Measurements from ENCODE around the gene LCORL.
"Not testable (repeated sequence)": the region's sequence is repeated elsewhere in the genome, so short reads cannot be mapped to it uniquely, and the experiment has no call there.

LCORL gene

DNA sequence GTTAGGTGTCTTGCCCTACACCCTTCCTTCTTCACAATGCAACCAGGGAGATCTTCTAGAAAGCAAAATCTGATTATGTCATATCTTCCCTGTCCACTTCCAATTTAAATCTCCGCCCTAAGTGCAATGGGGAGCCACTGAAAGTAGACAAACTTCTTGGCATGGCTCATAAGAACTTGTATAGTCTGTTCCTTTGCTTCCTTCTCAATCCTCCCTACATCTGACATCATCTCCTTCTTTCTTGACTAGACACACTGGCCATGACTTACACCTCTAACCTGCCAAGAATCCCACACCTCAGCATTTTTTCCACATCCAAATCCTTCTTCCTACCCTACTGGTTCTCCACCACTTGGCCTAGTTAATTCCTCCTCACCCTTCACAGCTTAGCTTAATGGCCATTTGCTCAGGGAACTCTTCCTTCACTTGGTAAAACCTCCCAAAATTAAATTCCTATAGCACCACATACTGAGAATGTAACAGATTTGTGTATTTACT, 155.6 kb downstream of the LCORL start:
- no peak for DNase-seq (ENCODE audit: insufficient read length, low spot score)
- FAIRE-seq: no peak

DNA sequence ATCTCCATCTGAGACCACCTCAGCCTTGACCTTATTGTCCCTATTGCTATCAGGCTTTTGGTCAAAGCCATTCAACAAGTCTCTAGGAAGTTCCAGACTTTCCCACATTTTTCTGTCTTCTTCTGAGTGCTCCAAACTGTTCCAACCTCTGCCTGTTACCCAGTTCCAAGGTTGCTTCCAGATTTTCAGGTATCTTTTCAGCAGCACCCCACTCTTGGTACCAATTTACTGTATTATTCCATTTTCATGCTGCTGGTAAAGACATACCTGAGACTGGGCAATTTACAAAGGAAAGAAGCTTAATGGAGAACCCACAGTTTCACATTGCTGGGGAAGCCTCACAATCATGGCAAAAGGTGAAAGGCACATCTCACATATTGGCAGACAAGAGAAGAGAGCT, 159.6 kb downstream of the LCORL start:
- not testable (repeated sequence) for DNase-seq (ENCODE audit: insufficient read length, low spot score); FAIRE-seq

DNA sequence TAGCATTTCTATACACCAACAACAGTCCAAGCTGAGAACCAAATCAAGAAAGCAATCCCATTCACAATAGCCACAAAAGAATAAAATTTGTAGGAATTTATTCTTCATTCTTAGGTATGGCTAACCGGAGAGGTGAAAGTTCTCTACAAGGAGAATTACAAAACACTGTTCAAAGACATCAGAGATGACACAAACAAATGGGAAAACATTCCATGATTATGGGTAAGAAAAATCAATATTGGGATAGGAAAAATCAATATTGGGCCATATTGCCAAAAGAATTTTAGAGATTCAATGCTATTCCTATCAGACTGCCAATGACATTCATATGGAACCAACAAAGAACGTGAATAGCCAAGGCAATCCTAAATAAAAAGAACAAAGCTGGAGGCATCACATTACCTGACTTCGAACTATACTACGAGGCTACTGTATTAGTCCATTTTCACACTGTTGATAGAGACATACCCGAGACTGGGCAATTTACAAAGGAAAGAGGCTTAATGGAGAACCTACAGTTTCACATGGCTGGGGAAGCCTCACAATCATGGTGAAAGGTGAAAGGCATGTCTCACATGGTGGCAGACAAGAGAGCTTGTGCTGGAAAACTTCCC, 161.7 kb downstream of the LCORL start:
- FAIRE-seq: no peak
- no peak for DNase-seq (ENCODE audit: insufficient read length, low spot score)

DNA sequence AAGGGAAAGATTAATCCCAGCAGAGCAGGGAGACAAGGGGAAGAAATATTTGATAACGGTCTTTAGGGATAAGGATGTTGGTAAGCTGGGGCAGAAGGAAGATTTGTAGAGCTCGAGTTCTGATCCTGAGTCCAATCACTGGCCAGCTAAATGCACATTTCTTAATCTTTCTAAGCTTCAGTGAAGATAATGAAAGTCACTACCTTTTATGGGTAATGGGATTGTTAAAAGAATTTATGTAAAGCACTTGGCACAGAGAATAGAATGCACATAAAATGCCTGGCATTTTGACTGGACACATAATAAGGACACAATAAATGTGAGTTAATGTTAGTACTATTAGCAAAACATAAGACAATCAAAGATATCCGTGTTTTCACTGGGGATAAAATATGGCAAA, 167.5 kb downstream of the LCORL start:
- FAIRE-seq (no peak), DNase-seq (ENCODE audit: insufficient read length, low spot score) (no peak)

DNA sequence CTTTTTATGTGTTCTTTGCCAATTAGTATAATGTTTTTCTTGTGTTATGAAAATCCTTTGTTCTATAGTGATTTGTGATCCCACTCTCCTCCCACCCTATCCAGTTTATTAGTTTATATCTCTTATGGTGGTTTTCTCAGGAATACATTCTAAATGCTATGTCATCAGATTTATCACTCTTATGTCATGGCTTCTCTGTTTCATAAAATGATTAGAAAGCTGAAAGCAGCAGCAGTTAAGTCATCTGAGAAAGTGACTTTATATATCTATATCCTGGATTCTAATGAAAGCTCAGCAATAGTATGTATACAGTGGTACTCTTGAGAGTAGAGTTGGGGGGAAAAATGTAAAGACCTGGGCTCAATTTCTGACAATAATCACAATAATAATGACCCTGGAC, 169.6 kb downstream of the LCORL start:
- FAIRE-seq: no peak
- no peak for DNase-seq (ENCODE audit: insufficient read length, low spot score)

DNA sequence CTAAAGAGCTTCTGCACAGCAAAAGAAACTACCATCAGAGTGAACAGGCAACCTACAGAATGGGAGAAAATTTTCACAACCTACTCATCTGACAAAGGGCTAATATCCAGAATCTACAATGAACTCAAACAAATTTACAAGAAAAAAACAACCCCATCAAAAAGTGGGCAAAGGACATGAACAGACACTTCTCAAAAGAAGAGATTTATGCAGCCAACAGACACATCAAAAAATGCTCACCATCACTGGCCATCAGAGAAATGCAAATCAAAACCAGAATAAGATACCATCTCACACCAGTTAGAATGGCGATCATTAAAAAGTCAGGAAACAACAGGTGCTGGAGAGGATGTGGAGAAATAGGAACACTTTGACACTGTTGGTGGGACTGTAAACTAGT, 171.3 kb downstream of the LCORL start:
- FAIRE-seq: not testable (repeated sequence)

DNA sequence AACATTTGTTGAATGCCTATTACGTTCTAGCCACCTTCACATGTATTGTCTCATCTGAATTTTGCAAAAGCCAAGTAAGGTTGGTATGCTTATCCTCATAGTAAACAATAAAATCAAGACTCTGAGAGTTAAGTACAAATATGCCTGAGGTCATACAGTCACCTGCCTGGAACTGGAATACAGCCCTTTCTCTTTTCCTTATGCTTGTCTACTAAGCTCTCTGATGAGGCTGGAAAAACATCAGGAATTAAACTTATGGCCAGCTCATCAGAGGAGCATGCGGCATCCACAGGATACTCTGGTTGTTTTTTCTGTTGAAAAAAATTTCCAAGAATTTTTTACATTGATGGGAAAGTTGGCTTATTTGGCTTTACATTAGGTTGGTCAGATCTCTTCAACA, 175.3 kb downstream of the LCORL start:
- FAIRE-seq (no peak), DNase-seq (ENCODE audit: insufficient read length, low spot score) (no peak)

More for the DNA sequence above, 171.3 kb downstream of the LCORL start:
- not testable (repeated sequence) for DNase-seq (ENCODE audit: insufficient read length, low spot score)

DNA sequence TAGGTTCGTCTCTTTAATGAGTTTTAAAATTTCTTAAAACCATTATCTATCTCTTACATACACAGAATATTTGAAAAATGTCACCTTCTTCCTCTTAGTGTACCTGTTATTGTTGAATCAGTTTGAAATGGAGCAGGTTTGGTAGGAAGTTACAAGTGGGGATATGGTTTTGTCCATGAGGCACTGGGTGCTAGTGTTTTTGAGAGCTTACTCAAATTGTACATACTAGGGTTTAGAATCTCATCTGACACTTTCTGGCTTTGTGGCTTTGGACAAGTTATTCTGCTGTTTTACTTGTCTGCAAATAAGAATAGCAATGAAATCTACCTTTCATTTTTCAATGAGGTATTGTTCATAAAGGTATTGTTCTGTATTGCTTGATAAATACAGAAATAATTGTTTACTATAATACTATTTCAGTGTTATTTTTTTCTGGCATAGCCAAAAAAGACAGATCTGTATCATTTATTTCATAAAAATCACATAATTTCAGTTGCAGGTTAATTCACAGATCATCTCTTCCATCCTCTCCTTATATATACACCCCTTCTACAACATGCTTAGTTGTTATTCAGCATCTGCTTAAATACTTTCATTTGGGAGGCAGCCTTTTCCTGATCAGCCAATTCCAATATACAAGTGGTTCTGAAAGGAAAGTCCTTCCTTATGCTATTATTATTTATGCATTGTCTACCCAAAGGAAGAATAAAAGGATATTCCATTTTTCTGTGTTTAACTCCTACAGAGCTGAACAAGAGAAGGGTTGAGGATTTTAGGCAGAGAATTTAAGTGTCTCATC, 197.5 kb downstream of the LCORL start:
- FAIRE-seq: no peak

DNA sequence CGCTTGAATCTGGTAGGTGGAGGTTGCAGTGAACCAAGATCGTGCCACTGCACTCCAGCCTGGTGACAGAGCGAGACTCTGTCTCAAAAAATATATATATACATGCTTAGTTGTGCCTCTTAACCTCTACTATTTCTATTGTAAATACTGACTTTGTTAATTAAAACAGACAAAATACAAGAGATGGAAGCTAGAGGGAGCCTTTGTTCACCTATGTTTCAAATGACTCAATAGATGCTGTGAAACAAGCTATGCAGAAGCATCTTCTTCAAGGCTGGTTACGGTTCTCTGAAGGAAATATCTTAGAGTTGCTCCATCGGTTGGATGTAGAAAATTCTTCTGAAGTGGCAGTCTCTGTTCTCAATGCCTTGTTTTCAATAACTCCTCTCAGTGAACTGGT, 204.5 kb downstream of the LCORL start:
- FAIRE-seq (no peak), DNase-seq (ENCODE audit: insufficient read length, low spot score) (peak; percentile 17)

More for the DNA sequence above, 197.5 kb downstream of the LCORL start:
- no peak for DNase-seq (ENCODE audit: insufficient read length, low spot score)

DNA sequence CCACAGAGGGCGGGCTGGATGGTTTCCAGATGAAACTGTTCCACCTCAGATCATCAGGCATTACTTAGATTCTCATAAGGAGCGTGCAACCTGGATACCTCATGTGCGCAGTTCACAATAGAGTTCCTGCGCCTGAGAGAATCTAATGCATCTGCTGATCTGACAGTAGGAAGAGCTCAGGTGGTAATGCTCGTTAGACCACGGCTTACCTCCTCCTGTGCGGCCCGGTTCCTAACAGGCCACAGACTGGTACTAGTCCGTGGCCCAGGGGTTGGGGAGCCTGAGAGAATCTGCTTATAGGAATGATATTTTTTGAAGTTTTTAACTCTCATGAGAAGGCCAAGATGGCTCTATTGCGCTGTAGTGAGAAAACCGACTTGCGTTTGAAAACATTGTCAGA, 205.4 kb downstream of the LCORL start:
- FAIRE-seq: no peak
- no peak for DNase-seq (ENCODE audit: insufficient read length, low spot score)

DNA sequence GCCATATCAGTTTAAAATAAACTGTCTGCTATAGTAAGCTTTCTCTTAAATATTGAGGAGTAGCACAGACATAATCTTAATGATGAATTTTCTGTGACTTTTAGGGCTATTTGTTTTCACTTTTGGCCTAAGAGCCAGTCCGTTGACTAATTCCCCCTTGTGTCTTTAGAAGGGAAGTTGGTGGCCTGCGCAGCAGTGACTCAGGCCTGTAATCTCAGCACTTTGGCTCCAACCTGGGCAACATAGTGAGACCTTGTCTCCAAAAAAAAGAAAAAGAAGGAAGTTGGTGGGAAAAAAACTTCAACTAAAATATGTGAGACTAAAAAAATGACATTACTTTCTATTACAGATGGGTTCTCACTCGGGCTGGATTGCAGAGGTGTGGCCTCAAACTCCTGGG, 207.4 kb downstream of the LCORL start:
- DNase-seq (ENCODE audit: insufficient read length, low spot score) (no peak), FAIRE-seq (no peak)

DNA sequence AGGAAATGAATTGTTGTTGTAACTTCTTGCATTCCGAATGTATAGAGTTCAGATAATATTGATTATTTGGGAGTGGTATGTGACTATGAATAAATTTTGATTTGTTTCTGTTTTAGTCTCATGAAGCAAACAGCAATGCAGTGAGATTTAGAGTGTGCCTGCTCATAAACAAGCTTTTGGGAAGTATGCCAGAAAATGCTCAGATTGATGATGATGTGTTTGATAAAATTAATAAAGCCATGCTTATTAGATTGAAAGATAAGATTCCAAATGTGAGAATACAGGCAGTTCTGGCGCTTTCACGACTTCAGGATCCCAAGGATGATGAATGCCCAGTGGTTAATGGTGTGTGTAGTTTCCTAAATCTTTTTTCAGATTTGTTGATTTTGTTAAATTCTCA, 208.8 kb downstream of the LCORL start:
- FAIRE-seq (no peak), DNase-seq (ENCODE audit: insufficient read length, low spot score) (no peak)

DNA sequence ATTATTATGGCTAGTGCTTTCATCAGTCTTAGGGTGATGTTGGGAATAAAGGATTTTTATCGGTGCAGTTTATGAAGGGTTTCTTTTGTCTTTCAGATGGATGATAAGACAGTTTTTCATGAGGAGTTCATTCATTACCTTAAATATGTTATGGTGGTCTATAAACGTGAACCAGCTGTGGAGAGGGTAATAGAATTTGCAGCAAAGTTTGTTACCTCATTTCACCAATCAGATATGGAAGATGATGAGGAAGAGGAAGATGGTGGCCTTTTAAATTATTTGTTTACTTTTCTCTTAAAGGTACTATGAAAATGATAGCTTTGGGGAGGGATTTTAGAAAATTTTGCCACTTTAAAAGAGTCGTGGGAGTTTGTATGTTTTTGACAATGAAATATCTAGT, 209.4 kb downstream of the LCORL start:
- FAIRE-seq: no peak
- DNase-seq (ENCODE audit: insufficient read length, low spot score): no peak

DNA sequence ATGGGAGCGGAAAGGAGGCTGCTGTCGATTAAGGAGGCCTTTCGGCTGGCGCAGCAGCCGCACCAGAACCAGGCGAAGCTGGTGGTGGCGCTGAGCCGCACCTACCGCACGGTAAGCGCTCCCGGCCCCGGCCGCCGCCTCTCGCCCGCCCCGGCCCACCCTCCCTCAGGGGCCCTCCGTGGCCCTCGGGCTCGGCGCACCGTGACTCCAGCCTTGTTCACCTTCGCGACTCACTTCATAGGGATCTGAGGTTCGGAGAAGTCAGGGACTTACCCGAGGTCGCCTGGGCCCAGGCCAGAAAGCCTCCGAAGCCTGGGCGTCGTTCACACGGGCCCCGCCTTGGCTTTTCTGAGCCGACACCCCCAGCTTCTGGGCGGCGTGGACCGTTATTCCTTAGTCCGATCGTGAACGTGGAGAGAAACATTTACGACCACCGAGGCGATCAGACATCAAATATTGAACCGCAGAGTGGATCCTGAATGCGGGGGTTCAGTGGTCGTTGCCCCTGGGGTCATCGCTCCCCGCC, 210.4 kb downstream of the LCORL start:
- no peak for DNase-seq (ENCODE audit: insufficient read length, low spot score)
- FAIRE-seq: no peak

DNA sequence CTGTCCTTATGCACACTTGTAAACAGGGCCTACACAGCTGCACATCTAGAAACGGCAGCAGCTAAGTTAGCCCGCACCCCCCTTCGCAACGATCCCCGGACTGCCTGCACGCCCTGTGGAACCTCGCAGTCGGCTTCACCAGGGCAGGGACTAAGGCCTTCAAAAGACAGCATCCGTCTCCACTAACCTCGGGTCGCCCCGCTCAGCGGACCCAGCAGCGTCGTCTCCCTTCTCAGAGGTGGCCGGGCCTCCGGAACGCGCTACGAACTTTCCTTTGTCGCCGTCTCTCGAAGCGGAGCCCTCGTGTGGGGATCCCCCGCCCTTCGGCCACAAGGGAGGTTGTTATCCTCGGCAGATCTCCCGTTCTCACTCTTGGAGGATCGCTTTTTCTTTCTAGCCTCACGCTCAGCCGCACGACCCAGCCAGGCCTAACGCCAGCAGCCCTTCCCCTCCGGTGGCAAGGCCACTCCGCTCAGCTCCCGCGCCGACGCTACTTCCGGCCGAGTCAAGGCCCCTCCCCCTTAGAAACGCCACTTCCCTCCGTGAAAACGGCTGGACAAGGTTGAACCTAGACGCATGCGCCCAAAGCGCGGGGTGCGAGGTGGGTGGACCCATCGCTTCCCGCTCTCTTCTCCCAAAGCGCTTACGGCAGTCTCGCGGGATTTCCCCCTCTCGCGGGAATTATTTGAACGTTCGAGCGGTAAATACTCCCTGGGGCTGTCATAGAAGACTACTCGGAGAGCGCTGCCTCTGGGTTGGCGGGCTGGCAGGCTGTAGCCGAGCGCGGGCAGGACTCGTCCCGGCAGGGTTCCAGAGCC, 211.1 kb downstream of the LCORL start, which contains the start of the genes DCAF16 and NCAPG:
DCAF16 (minus strand) TSS at position 498 of the 818 bp plus-strand sequence. CDS start 6,616 bp downstream, outside the sequence.
NCAPG (plus strand) TSS at position 720 of the 818 bp plus-strand sequence. CDS start 99 bp downstream, outside the sequence.
- peak; percentile 90 for FAIRE-seq
- peak; percentile 96 for DNase-seq (ENCODE audit: insufficient read length, low spot score)

DNA sequence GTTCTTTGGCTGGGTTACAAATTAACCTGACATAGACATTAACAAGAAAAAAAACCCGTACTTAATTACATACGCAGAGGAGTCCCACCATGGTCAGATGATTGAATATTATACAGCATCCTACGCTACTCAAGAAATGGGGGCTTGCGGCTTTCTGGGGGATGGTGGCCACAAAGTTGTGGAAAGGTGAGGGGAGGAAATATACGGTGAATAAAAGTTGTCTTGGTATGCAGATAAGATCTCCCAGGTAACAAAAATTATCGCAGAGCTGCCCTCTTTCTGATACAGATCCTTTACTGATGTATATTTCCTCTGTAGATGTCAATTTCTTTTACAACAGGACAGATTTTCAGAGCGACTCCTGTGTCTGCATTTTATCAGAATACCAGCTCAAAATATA, 211.9 kb downstream of the LCORL start:
- DNase-seq (ENCODE audit: insufficient read length, low spot score) (no peak), FAIRE-seq (no peak)

DNA sequence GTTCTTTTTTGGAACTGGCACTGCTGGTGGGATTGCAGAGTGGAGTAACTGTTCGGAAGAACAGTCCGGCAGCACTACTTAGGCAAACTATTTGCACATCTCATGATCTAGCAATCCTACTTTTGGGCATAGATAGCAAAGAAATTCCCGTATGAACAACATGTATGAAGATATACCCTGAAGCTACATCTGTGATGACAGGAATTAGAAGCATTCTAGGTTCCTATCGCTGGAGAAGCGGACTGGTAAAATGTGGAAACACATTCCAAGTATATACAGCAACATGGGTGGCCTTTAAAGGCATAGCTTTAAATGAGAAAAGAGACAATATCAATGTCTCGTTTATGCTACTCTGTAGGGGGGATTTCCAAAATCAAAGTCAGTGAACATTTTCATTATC, 214.1 kb downstream of the LCORL start:
- FAIRE-seq: no peak
- no peak for DNase-seq (ENCODE audit: insufficient read length, low spot score)

DNA sequence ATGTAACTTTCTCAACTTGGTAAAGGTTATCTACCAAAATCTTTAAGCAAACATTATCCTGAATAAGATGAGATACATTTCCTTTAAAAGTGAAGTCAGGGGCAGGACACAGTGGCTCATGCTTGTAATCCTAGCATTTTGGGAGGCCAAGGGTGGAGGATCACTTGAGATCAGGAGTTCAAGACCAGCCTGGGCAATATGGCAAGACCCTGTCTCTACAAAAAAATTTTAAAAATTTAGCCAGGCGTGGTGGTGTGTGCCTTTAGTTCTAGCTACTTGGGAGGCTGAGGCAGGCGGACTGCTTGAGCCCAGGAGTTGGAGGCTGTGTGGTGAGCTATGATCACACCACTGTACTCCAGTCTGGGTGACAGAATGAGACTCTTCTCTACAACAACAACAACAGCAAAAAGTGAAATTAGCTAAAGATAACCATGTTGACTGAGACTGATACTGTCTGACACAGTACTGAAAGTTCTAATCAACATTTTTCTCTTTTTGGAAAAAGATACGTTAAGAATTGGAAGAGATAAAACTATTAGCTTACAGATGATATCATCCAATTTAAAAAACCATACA, 215.9 kb downstream of the LCORL start:
- FAIRE-seq (no peak), DNase-seq (ENCODE audit: insufficient read length, low spot score) (no peak)

DNA sequence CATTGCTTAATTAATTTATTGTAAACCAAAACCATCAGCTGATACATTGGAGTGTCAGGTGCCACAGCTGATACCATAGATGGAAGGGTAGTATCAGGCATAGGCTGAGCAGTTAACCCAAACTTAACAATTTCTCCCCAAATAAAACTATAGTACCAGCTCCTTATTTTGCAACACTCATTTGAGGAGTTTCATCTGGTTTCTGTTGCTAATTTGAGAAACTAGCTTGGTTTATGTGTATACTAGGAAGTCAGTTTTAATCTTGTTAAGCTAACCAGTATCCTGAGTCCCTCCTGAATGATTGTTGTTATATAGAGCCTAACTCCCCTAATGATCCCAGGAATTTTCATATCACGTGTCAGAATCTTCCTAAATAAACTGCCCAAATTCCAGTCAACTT, 223.7 kb downstream of the LCORL start:
- DNase-seq (ENCODE audit: insufficient read length, low spot score) (no peak), FAIRE-seq (no peak)

DNA sequence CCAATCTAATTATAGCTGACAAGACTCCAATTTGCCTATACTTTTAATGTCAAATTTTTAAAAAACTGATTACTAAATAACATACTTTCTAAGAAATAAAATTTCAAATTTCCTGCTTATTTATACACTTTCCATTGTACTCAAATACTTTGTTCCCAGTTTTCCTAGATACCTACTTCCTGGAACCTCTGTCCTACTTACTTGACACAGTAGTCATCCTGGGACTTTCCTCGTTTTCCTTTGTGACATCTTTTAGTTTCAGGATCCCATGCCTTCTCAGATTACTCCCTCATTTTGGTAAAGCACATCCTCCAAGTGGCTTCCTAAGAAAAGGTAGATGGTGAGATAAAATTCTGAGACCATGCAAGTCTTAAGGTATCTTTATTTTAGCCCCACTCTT, 226.8 kb downstream of the LCORL start:
- FAIRE-seq: no peak
- no peak for DNase-seq (ENCODE audit: insufficient read length, low spot score)

Measured in HTR-8/SVneo (cell line).